Nephron (organoid): ENCODE measurements around the gene ATF5.

Experiments
- H3K27ac Mint-ChIP-seq, 3 experiments: 2 replicates each; pipeline ENCODE4 v1.8.0; 2020; ENCODE audit warnings: mixed read lengths in 3 of 3, mild to moderate bottlenecking in 2 of 3, moderate library complexity in 1 of 3
- H3K27me3 Mint-ChIP-seq: 2 replicates; pipeline ENCODE4 v1.8.0; 2021; ENCODE audit warnings: low read depth, mild to moderate bottlenecking, moderate library complexity, mixed read lengths
- H3K36me3 Mint-ChIP-seq: 2 replicates; pipeline ENCODE4 v1.8.0; 2020; ENCODE audit warnings: low read depth, mixed read lengths
- H3K4me1 Mint-ChIP-seq: 2 replicates; pipeline ENCODE4 v1.8.0; 2020; ENCODE audit warnings: mixed read lengths
- H3K4me3 Mint-ChIP-seq, 3 experiments: 2 replicates each; pipeline ENCODE4 v1.8.0; 2020; ENCODE audit warnings: mild to moderate bottlenecking in 3 of 3, mixed read lengths in 3 of 3, moderate library complexity in 2 of 3
- H3K9me3 Mint-ChIP-seq: 2 replicates; pipeline ENCODE4 v1.8.0; 2020; ENCODE audit warnings: mixed read lengths
- CTCF ChIP-seq, 3 experiments: fragments of 200-600 bp; sonication (generic); IDR thresholded peaks; one replicate each; pipeline ENCODE4 v1.5.0; 2021; ENCODE audit warnings: antibody characterized with exemption in 3 of 3; ENCODE audit not compliant: unreplicated experiment in 3 of 3

Gene ATF5

GRCh38 chr19:49929611-49930482, 842 bp downstream of the ATF5 start:
- peak overlapping the region; percentile 90 to 95 (median 95) for H3K4me3 Mint-ChIP-seq
- no peaks in the 10 kb centered on the region for H3K27me3 Mint-ChIP-seq
- H3K9me3 Mint-ChIP-seq = no peaks in the 10 kb centered on the region
- TF ChIP-seq CTCF (IDR thresholded peaks at IDR 0.05; ENCODE audit: unreplicated experiment in 3 of 3) = peak in 1 of 3 experiments; percentile 21
- peaks cover 41% of the 10 kb centered on the region for H3K36me3 Mint-ChIP-seq
- peak overlapping the region; percentile 94 to 98 (median 96) for H3K27ac Mint-ChIP-seq
- peaks cover 24% of the 10 kb centered on the region for H3K4me1 Mint-ChIP-seq

GRCh38 chr19:49930483-49931011, 1.5 kb downstream of the ATF5 start:
- Mint-ChIP-seq H3K36me3 (peaks cover 36% of the 10 kb centered on the region), H3K4me3 (peak overlapping the region; percentile 90 to 95 (median 95)), H3K27me3 (no peaks in the 10 kb centered on the region), H3K4me1 (peaks cover 20% of the 10 kb centered on the region), H3K9me3 (no peaks in the 10 kb centered on the region), H3K27ac (peak overlapping the region in 2 of 3 experiments; percentile 94 to 96)
- TF ChIP-seq CTCF (IDR thresholded peaks at IDR 0.05; ENCODE audit: unreplicated experiment in 3 of 3) = no peak

- Mint-ChIP-seq H3K4me3 (peak overlapping the region in 2 of 3 experiments; percentile 32 to 60), H3K27me3 (no peaks in the 10 kb centered on the region)
- TF ChIP-seq CTCF (IDR thresholded peaks at IDR 0.05; ENCODE audit: unreplicated experiment in 3 of 3) = no peak
Measured at GRCh38 chr19:49931293-49932040, 2.5 kb downstream of the ATF5 start.

GRCh38 chr19:49932041-49932451, 3.0 kb downstream of the ATF5 start:
- Mint-ChIP-seq H3K4me1 (peaks cover 19% of the 10 kb centered on the region), H3K4me3 (peak overlapping the region in 2 of 3 experiments; percentile 31 to 60), H3K36me3 (peaks cover 28% of the 10 kb centered on the region), H3K27me3 (no peaks in the 10 kb centered on the region), H3K9me3 (no peaks in the 10 kb centered on the region), H3K27ac (no peak overlapping the region)
- no peak for TF ChIP-seq CTCF (IDR thresholded peaks at IDR 0.05; ENCODE audit: unreplicated experiment in 3 of 3)

More at GRCh38 chr19:49931293-49932040, 2.5 kb downstream of the ATF5 start:
- Mint-ChIP-seq H3K27ac (no peak overlapping the region), H3K4me1 (peaks cover 19% of the 10 kb centered on the region), H3K9me3 (no peaks in the 10 kb centered on the region), H3K36me3 (peaks cover 31% of the 10 kb centered on the region)

- Mint-ChIP-seq H3K36me3 (peaks cover 24% of the 10 kb centered on the region), H3K27me3 (no peaks in the 10 kb centered on the region), H3K9me3 (no peaks in the 10 kb centered on the region), H3K4me1 (peaks cover 12% of the 10 kb centered on the region), H3K27ac (no peak overlapping the region), H3K4me3 (no peak overlapping the region)
- TF ChIP-seq CTCF (IDR thresholded peaks at IDR 0.05; ENCODE audit: unreplicated experiment in 3 of 3) = no peak
Measured at GRCh38 chr19:49932731-49933131, 3.7 kb downstream of the ATF5 start.
